Muscle layer of colon (tissue), 2 donors: ENCODE results near the gene PTPN14.

Experiments
- H3K27ac ChIP-seq: one replicate; pipeline ENCODE4 v1.7.0; 2013; ENCODE audit warnings: low read depth, mild to moderate bottlenecking, low read length, moderate library complexity
- H3K27me3 ChIP-seq, 2 donors: one replicate each; pipeline ENCODE4 v1.7.0; 2013; ENCODE audit warnings: low read length in 2 of 2, mild to moderate bottlenecking in 2 of 2; ENCODE audit not compliant: insufficient read depth in 2 of 2, control insufficient read depth in 1 of 2
- H3K36me3 ChIP-seq: one replicate; pipeline ENCODE4 v1.7.0; 2013; ENCODE audit warnings: mild to moderate bottlenecking, low read length; ENCODE audit not compliant: insufficient read depth
- H3K4me1 ChIP-seq: one replicate; pipeline ENCODE4 v1.7.0; 2013; ENCODE audit warnings: mild to moderate bottlenecking, low read length; ENCODE audit not compliant: insufficient read depth
- H3K4me3 ChIP-seq, 2 donors: one replicate each; pipeline ENCODE4 v1.7.0; 2013; ENCODE audit warnings: low read length in 2 of 2, low read depth in 1 of 2, mild to moderate bottlenecking in 1 of 2, moderate library complexity in 1 of 2
- H3K9ac ChIP-seq: one replicate; pipeline ENCODE4 v1.7.0; 2013; ENCODE audit warnings: low read length
- H3K9me3 ChIP-seq: one replicate; pipeline ENCODE4 v1.7.0; 2013; ENCODE audit warnings: mild to moderate bottlenecking, low read length
- donor health status: abdominal sarcoma.
- donor health status: Adenocarcinoma of cecum.

The PTPN14 gene

DNA sequence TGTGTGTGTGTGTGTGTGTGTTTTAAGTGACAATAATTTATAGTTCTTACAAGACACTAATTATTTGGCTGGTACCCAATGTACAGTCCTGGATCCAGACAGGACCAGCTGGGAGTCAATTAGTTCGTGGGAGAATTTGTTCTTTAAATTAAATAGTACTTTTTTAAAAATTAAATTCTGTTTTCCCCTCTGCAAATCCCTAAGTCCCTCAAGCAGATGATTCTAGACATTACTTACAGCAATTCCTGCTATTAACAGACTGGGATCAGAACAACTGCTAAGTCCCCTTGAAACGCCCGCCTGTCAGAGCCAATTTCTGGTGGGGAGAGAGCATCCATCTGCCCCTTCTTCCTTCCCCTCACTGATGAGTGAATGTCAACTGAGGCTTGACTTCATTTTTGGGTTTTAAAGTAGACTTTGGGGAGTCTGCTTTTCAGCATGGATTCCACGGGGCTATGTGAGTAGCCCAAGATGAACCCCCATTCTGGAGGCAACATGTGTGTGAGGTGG, 186.6 kb downstream of the PTPN14 start:
- Histone ChIP-seq H3K27me3 (no peaks in the 10 kb centered on the region), H3K4me1 (no peaks in the 10 kb centered on the region), H3K9me3 (no peaks in the 10 kb centered on the region), H3K9ac (no peak overlapping the region), H3K27ac (no peak overlapping the region), H3K36me3 (peaks cover 40% of the 10 kb centered on the region), H3K4me3 (no peak overlapping the region)

DNA sequence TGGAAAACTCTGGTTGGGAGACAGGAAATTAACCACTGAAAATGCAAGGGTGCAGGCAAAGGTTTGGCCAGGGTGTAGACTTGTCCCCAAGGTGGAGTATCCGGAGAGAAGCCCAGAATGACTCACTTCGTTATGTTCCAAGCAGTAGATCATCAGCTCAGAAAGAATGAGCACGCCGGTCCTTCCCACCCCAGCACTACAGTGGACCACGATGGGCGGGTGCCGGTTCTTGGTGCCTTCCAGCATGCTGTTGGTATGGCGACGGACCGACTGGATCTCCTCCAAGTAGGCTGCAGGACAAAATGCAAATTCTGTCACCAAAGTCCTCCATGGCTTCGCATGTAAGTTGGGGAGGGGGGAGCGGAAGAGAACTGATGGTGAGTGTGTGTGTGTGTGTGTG, 187.0 kb downstream of the PTPN14 start:
- H3K36me3 ChIP-seq: peaks cover 43% of the 10 kb centered on the region
- H3K4me3 ChIP-seq: no peak overlapping the region
- no peaks in the 10 kb centered on the region for H3K9me3 ChIP-seq
- H3K27me3 ChIP-seq: no peaks in the 10 kb centered on the region
- H3K27ac ChIP-seq: no peak overlapping the region
- H3K9ac ChIP-seq: no peak overlapping the region
- H3K4me1 ChIP-seq: no peaks in the 10 kb centered on the region

DNA sequence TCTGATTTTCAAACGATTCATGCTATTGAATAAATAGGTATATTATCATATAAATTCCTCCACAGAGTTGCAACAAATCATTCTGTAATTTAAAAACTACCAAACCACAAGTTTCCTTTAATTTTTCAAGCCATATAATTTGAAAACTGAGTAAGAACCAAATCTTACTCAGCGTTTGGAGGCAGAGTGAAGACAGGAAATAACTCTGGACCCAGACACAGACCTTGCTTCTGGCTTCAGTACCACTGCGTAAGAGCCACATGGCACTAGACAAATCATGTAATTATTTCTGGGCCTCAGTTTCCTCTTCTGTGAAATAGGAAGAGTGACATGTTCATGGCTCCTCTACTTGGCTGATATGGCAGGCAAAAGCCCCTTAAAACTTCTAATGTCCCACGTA, 188.0 kb downstream of the PTPN14 start:
- H3K27ac ChIP-seq: no peak overlapping the region
- no peaks in the 10 kb centered on the region for H3K27me3 ChIP-seq
- no peaks in the 10 kb centered on the region for H3K9me3 ChIP-seq
- peaks cover 44% of the 10 kb centered on the region for H3K36me3 ChIP-seq
- H3K4me3 ChIP-seq: no peak overlapping the region
- no peak overlapping the region for H3K9ac ChIP-seq
- H3K4me1 ChIP-seq: no peaks in the 10 kb centered on the region

DNA sequence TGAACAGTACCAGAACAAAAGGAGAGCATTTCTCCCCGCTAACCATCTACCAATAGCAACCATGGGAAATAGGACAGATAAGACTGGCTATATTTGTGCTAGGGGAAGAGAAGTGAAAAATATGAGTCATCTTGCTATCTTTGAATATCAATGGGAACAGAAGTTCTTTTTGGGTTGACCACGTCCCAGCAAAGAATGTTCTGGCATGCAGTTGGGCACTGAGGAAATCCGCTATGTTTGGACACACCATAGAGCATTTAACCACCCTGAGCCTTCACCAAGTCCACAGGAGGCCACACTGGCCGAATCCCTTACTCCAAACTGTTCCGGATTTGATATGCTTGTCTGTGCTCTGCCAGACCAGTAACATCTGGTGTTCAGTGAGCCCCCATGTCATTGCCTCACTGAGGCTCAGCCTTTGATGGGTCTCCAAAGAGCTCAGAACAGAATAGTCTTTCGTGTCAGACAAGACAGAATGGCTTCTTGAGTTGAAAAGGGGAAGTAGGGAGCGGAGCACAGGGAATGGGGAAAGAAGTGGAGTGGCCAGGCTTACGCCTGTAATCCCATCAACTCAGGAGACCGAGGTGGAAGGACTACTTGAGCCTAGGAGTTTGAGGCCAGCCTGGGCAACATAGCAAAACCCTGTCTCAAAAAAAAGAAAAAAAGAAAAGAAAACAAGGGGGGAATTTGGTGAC, 189.1 kb downstream of the PTPN14 start:
- Histone ChIP-seq H3K36me3 (peaks cover 48% of the 10 kb centered on the region), H3K27ac (no peak overlapping the region)

DNA sequence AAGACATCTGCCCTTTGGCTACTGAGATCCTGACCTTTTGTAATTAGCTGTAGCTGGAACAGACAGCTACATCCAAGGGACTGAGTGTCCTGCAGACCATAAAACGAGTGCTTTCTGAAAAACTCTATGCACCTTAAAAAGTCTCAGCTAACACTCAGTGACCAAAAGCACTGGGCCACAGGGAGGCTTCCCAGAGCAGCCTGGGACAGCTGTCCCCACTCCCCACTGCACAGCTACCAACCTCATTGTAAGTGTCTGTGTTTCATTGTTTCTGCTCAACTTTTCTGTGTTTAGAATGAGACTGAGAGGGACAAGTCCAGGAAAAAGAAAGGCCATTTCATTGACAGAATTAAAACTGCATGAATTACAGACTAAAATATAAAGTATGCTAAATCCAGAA, 189.8 kb downstream of the PTPN14 start:
- Histone ChIP-seq H3K9me3 (no peaks in the 10 kb centered on the region), H3K27me3 (no peaks in the 10 kb centered on the region), H3K4me3 (no peak overlapping the region), H3K27ac (no peak overlapping the region), H3K4me1 (no peaks in the 10 kb centered on the region), H3K36me3 (peaks cover 50% of the 10 kb centered on the region), H3K9ac (no peak overlapping the region)

More for the DNA sequence above, 189.1 kb downstream of the PTPN14 start:
- H3K9ac ChIP-seq: no peak overlapping the region
- no peaks in the 10 kb centered on the region for H3K9me3 ChIP-seq
- H3K27me3 ChIP-seq: no peaks in the 10 kb centered on the region
- H3K4me1 ChIP-seq: no peaks in the 10 kb centered on the region
- H3K4me3 ChIP-seq: no peak overlapping the region

DNA sequence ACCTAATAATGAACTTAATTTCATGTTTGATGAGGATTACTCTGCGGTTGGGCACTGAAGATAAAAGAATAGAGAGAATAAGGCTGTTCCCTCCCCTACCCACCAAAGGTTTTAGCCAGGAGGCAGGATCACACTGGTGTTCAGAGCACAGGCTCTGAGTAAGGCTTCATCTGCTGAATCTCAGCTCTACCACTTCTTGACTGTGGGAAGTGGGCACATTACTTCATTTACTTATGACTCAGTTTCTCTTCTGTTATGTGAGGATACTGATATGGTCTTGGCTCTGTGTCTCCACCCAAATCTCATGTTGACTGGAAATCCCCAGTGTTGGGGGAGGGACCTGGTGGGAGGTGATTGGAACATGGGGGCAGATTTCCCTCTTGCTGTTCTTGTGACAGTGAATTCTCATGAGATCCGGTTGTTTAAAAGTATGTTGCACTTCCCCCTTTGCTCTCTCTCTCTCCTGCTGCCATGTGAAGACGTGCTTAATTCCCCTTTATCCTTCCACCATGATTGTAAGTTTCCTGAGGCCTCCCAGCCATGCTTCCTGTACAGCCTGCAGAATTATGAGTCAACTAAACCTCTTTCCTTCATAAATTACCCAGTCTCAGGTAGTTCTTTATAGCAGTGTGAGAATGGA, 190.8 kb downstream of the PTPN14 start:
- peaks cover 59% of the 10 kb centered on the region for H3K36me3 ChIP-seq
- H3K9me3 ChIP-seq: no peaks in the 10 kb centered on the region
- no peak overlapping the region for H3K4me3 ChIP-seq
- no peak overlapping the region for H3K27ac ChIP-seq
- no peaks in the 10 kb centered on the region for H3K27me3 ChIP-seq
- H3K4me1 ChIP-seq: no peaks in the 10 kb centered on the region
- no peak overlapping the region for H3K9ac ChIP-seq

DNA sequence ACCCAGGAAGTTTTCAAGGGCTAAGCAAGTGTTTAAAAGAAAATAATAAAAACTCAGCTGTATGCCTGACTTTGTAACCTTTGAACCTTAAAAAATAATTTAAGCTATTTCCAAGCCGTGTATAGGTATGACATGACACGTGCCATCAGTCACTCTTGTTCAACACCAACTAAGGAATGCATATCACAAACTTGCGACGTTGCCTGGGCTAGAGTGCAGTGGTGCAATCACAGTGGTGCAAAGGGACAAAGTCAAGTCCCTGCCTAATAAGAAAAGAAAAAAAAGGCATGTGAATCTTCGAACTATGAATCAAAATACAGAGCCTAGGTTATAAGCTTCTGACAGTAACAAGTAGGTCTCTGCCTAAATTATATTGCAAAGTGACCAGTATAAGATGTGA, 191.3 kb downstream of the PTPN14 start:
- no peak overlapping the region for H3K27ac ChIP-seq
- H3K4me1 ChIP-seq: no peaks in the 10 kb centered on the region
- H3K27me3 ChIP-seq: no peaks in the 10 kb centered on the region
- H3K4me3 ChIP-seq: no peak overlapping the region
- peaks cover 60% of the 10 kb centered on the region for H3K36me3 ChIP-seq
- no peaks in the 10 kb centered on the region for H3K9me3 ChIP-seq
- H3K9ac ChIP-seq: no peak overlapping the region

DNA sequence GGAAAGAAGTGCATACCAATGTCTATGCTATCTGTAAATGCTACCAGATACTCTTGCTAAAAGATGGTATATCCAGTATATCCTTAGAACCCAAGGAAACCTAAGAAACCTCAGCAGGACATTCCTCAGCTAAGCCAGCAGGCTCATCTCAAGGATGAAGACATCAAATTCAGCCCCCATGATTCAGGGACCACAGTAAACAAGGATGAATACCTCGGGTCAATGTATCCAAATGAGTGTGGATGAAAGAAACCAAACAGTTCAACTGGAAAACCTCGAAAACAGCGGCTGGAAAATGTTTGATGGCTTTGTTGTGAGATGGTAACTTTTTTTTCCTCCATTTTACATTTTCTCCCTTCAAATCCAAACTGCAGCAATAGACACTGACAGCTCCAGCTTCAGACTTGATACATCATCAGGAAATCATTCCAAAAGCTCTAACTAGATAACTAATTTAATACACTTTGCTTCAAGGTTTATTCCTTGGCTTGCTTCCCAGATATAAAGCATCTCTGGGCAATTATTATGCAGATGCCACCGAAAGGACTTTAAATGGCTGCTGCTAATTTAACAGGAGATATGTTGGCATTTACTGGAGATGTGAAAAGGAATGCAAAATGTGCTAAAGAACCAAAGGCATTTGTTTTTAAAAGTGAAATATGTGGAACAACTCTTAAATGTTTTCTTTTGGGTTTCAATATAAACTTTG, 196.8 kb downstream of the PTPN14 start:
- Histone ChIP-seq H3K4me3 (no peak overlapping the region), H3K9ac (no peak overlapping the region), H3K9me3 (no peaks in the 10 kb centered on the region), H3K27me3 (no peaks in the 10 kb centered on the region), H3K27ac (no peak overlapping the region), H3K4me1 (no peaks in the 10 kb centered on the region), H3K36me3 (peaks cover 35% of the 10 kb centered on the region)

DNA sequence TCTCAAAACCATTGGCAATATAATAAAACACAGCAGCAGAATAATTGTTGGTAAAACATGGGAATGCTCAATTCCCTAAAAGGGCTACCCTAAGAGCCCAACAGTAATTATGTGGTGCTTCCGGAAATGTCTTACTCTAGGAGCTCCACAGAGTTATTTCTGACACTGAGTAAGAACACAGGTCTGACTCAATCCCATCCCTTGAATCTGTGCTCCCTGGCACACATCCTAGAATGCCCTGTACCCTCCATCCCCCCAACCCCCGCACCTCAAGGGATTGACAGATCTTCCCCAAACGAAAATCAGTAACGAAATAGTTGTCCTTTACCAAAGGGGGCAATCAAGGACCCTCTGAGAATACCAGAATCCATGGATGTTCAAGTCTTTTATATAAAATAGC, 198.6 kb downstream of the PTPN14 start:
- Histone ChIP-seq H3K4me3 (no peak overlapping the region), H3K4me1 (no peaks in the 10 kb centered on the region), H3K27me3 (no peaks in the 10 kb centered on the region), H3K9me3 (no peaks in the 10 kb centered on the region), H3K36me3 (peaks cover 30% of the 10 kb centered on the region), H3K9ac (no peak overlapping the region), H3K27ac (no peak overlapping the region)

DNA sequence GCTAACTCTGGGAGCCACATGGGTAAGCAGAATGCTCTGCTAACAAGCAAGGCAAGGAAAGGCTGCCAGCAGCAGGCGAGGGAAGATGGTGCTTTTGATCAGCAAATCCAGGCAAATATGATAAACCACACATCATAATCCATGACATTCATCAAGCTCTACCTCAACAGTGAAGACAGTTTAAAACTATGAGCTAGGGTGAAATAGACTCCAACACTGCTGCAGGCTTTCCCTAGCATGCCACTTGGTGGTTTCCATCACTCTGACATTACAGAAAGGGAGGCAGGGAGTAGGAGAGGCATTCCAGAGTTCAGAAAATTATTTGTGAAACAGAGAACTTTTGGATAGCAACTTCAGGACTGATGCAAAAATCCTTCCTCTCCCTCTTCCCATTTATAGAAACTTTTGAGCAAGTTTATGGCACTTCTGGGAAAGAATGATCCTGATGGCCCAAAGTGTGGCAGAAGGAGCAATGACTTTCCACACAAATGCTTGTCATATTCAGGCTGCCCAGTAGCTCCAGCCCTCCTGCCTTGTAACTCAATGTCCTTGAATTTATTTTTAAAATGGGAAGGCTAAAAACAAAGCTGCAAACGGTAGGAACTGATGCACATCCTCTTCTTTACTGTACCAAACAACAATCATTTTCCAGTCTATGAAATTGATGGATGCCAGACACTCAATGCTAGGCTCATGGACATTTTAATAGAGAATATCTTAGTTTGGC, 199.7 kb downstream of the PTPN14 start:
- H3K36me3 ChIP-seq: peaks cover 19% of the 10 kb centered on the region
- no peak overlapping the region for H3K4me3 ChIP-seq
- no peaks in the 10 kb centered on the region for H3K27me3 ChIP-seq
- H3K27ac ChIP-seq: no peak overlapping the region
- H3K4me1 ChIP-seq: no peaks in the 10 kb centered on the region
- no peaks in the 10 kb centered on the region for H3K9me3 ChIP-seq
- H3K9ac ChIP-seq: no peak overlapping the region

DNA sequence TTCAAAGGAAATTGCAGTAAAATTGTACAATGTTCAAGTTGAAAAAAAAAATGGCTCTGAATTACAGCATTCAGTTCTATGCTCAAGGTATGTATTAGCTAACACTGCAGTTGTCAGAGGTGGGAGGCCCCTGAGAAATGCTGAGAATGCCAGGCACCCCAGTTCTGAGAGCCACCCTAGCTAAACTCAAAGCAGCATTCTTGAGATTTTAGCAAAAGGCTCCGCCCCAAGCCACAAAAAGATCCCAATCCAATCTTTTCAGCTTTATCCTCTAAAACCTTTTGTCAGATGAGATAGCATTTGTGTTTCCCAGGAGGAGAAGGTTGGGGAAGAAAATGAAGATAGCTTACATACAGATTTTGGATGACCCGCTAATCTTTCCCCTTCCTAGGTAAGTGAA, 201.6 kb downstream of the PTPN14 start:
- Histone ChIP-seq H3K27me3 (no peaks in the 10 kb centered on the region), H3K36me3 (peaks cover 8% of the 10 kb centered on the region), H3K9ac (no peak overlapping the region)

More for the DNA sequence above, 201.6 kb downstream of the PTPN14 start:
- H3K4me3 ChIP-seq: no peak overlapping the region
- no peak overlapping the region for H3K27ac ChIP-seq
- H3K9me3 ChIP-seq: no peaks in the 10 kb centered on the region
- H3K4me1 ChIP-seq: no peaks in the 10 kb centered on the region
